K562 (cell line): Measurements from ENCODE around the gene RPS6KA2. TPM values are rescaled to one million over a fixed set of nuclear protein-coding genes. Genes with fewer than 3 reads are reported as not detected.

Experiments used
- ATAC-seq: fragments of 200-7000 bp; cut with Tn5 transposase; 3 replicates; pipeline ENCODE4 v1.9.1; 2020; ENCODE audit warnings: moderate library complexity
- BruUV-seq: library from RNA; stranded (reverse); fragments of 400-500 nt; replicated peaks from 2 replicates; lab custom pipeline; 2021; lab: Mats Ljungman, UMichigan
- CTCF ChIA-PET: fragments of 300-600 bp; formaldehyde crosslinking; extraction: SDS; loops from one replicate; lab custom pipeline; 2021; ENCODE audit warnings: low intra/inter-chr PET ratio; lab: Yijun Ruan, JAX
- POLR2A ChIA-PET: fragments of 300-600, 350-650 bp; sonication (Branson Sonifier 250); formaldehyde crosslinking; extraction: SDS; loops from one replicate; lab custom pipeline; 2021; ENCODE audit warnings: antibody characterized with exemption, inconsistent platforms; lab: Yijun Ruan, JAX
- DNase-seq, 4 experiments: peaks; one replicate each; pipeline versions ENCODE4 v3.0.0 to v3.0.0-alpha.2; 2011 to 2018; ENCODE audit warnings: low spot score in 3 of 4, mixed read lengths in 3 of 4; ENCODE audit errors: extremely low read depth in 1 of 4
- FAIRE-seq: peaks from 2 replicates; lab custom pipeline; 2011; peaks lifted over from hg19 to GRCh38; lab: Jason Lieb, UNC
- H2AFZ ChIP-seq: 2 replicates; pipeline ENCODE4 v1.6.0; 2011; ENCODE audit warnings: low read depth, low read length, control low read depth, inconsistent platforms
- H3K27ac ChIP-seq: fragments of 200-600 bp; 3 replicates; pipeline ENCODE4 v1.8.0; 2011; ENCODE audit warnings: low read depth, mild to moderate bottlenecking, control low read depth, inconsistent platforms, low read length, moderate library complexity, mixed read lengths; ENCODE audit errors: extremely low read depth
- H3K27me3 ChIP-seq, 2 experiments: fragments of 300-600 bp in 1 of 2; 2 replicates in 1 of 2; 3 replicates in 1 of 2; pipeline versions ENCODE4 v1.6.0 to v1.8.0; 2011; ENCODE audit warnings: inconsistent platforms in 2 of 2, low read length in 2 of 2, mild to moderate bottlenecking in 1 of 2, mixed read lengths in 1 of 2, moderate library complexity in 1 of 2; ENCODE audit not compliant: control insufficient read depth in 2 of 2, insufficient read depth in 2 of 2
- H3K36me3 ChIP-seq: fragments of 300-600 bp; 3 replicates; pipeline ENCODE4 v1.8.0; 2011; ENCODE audit warnings: mild to moderate bottlenecking, low read length, inconsistent platforms; ENCODE audit not compliant: control insufficient read depth, insufficient read depth
- H3K4me1 ChIP-seq, 2 experiments: fragments of 200-600 bp in 1 of 2; replicated peaks in 1 of 2; 2 replicates in 1 of 2; 3 replicates in 1 of 2; pipeline versions ENCODE4 v1.5.1 to v1.8.0; 2011; ENCODE audit warnings: inconsistent platforms in 2 of 2, low read length in 2 of 2, mild to moderate bottlenecking in 1 of 2, mixed read lengths in 1 of 2, moderate library complexity in 1 of 2; ENCODE audit not compliant: control insufficient read depth in 2 of 2, insufficient read depth in 2 of 2
- H3K4me2 ChIP-seq: 2 replicates; pipeline ENCODE4 v1.6.1; 2011; ENCODE audit warnings: low read length, control low read depth, inconsistent platforms, mixed read lengths; ENCODE audit not compliant: insufficient read depth
- H3K4me3 ChIP-seq: fragments of 200-600 bp; sonication (generic), shearing (Covaris generic); 2 replicates; pipeline ENCODE4 v1.5.1; 2016; ENCODE audit warnings: control low read depth, inconsistent platforms
- H3K79me2 ChIP-seq: fragments of 200-600 bp; 3 replicates; pipeline ENCODE4 v1.8.0; 2011; ENCODE audit warnings: low read length, inconsistent platforms; ENCODE audit not compliant: control insufficient read depth, insufficient read depth
- H3K9ac ChIP-seq, 2 experiments: 2 replicates each; pipeline versions ENCODE4 v1.6.0 to v1.6.1; 2011; ENCODE audit warnings: low read depth in 2 of 2, low read length in 2 of 2, control low read depth in 1 of 2, inconsistent platforms in 1 of 2, mild to moderate bottlenecking in 1 of 2, mixed read lengths in 1 of 2; ENCODE audit not compliant: insufficient read depth in 1 of 2
- H3K9me1 ChIP-seq: one replicate; pipeline ENCODE4 v1.6.0; 2011; ENCODE audit warnings: inconsistent platforms, mild to moderate bottlenecking, low read length, moderate library complexity; ENCODE audit not compliant: control insufficient read depth, insufficient read depth
- H3K9me3 ChIP-seq: replicated peaks from 2 replicates; pipeline ENCODE4 v1.5.1; 2011; ENCODE audit warnings: low read depth, low read length, inconsistent platforms; ENCODE audit not compliant: control insufficient read depth, insufficient read depth
- H4K20me1 ChIP-seq: replicated peaks from 2 replicates; pipeline ENCODE4 v1.6.1; 2011; ENCODE audit warnings: low read length, inconsistent platforms, mixed read lengths; ENCODE audit not compliant: control insufficient read depth, insufficient read depth
- NKRF ChIP-seq: fragments of 450-650 bp; IDR thresholded peaks from 2 replicates; pipeline ENCODE4 v1.6.1; 2016; ENCODE audit warnings: borderline replicate concordance
- RBM17 ChIP-seq: fragments of 200-400 bp; formaldehyde crosslinking; IDR thresholded peaks from 2 replicates; pipeline ENCODE4 v1.6.1; 2017; ENCODE audit warnings: low read depth, mild to moderate bottlenecking, low read length, borderline replicate concordance
- ZKSCAN8 ChIP-seq: fragments of 200-800 bp; sonication (Bioruptor generic); IDR thresholded peaks from 2 replicates; pipeline ENCODE4 v1.6.1; 2016; ENCODE audit warnings: missing genetic modification characterization, missing compliant biosample characterization
- WGBS: fragments of 100-300 bp; shearing (Covaris generic); methylation state at CpG from one replicate; pipeline ENCODE4 v1.1.6; 2016; ENCODE audit warnings: low coverage, mixed read lengths; ENCODE audit not compliant: insufficient coverage; ENCODE audit errors: missing lambda C conversion rate; 5-methylcytosine and 5-hydroxymethylcytosine counted together
- in situ Hi-C: fragments of 300-500 bp; cut with MboI; formaldehyde crosslinking; loops from 4 replicates; pipeline ENCODE4 v1.15.0; 2018; ENCODE audit warnings: inconsistent platforms, mixed read lengths
- intact Hi-C: fragments of 100-400 bp; cut with micrococcal nuclease; formaldehyde crosslinking; loops from 2 replicates; pipeline ENCODE4 v1.14.2; 2022
- polyA plus RNA-seq, 8 experiments: library from polyadenylated mRNA; depleted of rRNA in 4 of 8; stranded (reverse) in 5 of 8; unstranded in 3 of 8; fragments of >200 nt; fragmentation: Nextera tagmentation in 2 of 8; fragmentation: Illumina TruSeq in 1 of 8; extraction: Ambion mirVana in 2 of 8; extraction: Trizol in 1 of 8; gene quantifications; 2 replicates each; pipeline versions ENCODE4 v1.2.1 to v1.2.3, GENCODE V29; 2011 to 2014; ENCODE audit warnings: inconsistent platforms in 1 of 8, missing spikeins in 1 of 8
- total RNA-seq, 7 experiments: library from RNA; depleted of rRNA in 6 of 7; stranded (reverse); fragments of >200 nt in 6 of 7; fragmentation: Illumina TruSeq in 2 of 7; extraction: Trizol in 2 of 7; gene quantifications; 2 replicates each; pipeline versions ENCODE4 v1.2.1 to v1.2.3, GENCODE V29; 2011 to 2021; ENCODE audit warnings: low replicate concordance in 1 of 7
- TF ChIP-seq, protein P1 (sequence below), 2 experiments: IDR thresholded peaks; 2 replicates each; pipeline ENCODE4 v1.6.1; 2011; ENCODE audit warnings: borderline replicate concordance in 1 of 2, control low read depth in 1 of 2, low read depth in 1 of 2, low read length in 1 of 2, mild to moderate bottlenecking in 1 of 2, mixed read lengths in 1 of 2, moderate library complexity in 1 of 2; ENCODE audit not compliant: insufficient read depth in 1 of 2, insufficient read length in 1 of 2, poor library complexity in 1 of 2, severe bottlenecking in 1 of 2; ENCODE audit errors: extremely low read depth in 1 of 2

The RPS6KA2 gene
- total and polyA plus RNA-seq, 9 of the 15 experiments (the other 6 are each of a cell fraction or from before 2014, with no cell fraction given) = 0.29 to 1.00 (median 0.53) TPM

DNA sequence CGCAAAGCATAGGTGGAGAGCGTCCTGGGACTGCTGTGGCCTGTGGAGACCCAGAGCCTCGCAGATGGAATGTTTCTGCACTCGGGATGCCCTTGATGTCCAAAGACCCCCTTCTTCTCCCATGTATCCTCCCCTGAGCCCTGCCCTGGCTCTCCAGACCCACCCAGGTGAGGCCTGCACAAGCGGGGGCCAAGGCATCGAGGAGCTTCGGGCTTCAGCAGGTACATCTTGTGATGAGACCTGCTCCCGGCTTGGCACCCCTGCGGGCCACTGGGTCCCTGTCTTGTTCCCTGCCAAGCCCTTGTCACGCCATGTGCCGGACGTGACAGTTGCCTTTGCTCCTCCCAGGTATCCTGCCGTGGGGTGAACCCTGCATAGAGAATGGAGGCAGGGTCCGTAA is 125.8 kb downstream of the RPS6KA2 start:
- no peaks in the 10 kb centered on the region for H3K9me3 ChIP-seq
- ChIA-PET POLR2A (interaction anchor here (0.7 to 0.8 kb wide), 2 partner anchors 16 to 171 kb away, joined by 3 read pairs; no protein-coding TSS in a partner anchor), CTCF (no interaction called here)
- H2AFZ ChIP-seq = no peak overlapping the region
- in situ Hi-C loops (no loop called here), intact Hi-C loops (no loop called here)
- H3K9me1 ChIP-seq = no peaks in the 10 kb centered on the region
- H3K4me3 ChIP-seq = no peak overlapping the region
- H3K27ac ChIP-seq = no peak overlapping the region
- no peaks in the 10 kb centered on the region; a peak in 1 of 5 replicates for H3K4me1 ChIP-seq
- TF ChIP-seq, protein P1, sequence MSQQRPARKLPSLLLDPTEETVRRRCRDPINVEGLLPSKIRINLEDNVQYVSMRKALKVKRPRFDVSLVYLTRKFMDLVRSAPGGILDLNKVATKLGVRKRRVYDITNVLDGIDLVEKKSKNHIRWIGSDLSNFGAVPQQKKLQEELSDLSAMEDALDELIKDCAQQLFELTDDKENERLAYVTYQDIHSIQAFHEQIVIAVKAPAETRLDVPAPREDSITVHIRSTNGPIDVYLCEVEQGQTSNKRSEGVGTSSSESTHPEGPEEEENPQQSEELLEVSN (IDR thresholded peaks at IDR 0.05; ENCODE audit: borderline replicate concordance in 1 of 2, extremely low read depth in 1 of 2, insufficient read depth in 1 of 2, insufficient read length in 1 of 2, low read depth in 1 of 2, low read length in 1 of 2, poor library complexity in 1 of 2, severe bottlenecking in 1 of 2) = no peak
- TF ChIP-seq ZKSCAN8 (CRISPR knock-in tag) (no peak), NKRF (no peak), RBM17 (no peak)
- ATAC-seq (no peak), FAIRE-seq (no peak), DNase-seq (no peak)
- no peaks in the 10 kb centered on the region for H4K20me1 ChIP-seq
- no TSS peak for BruUV-seq
- H3K4me2 ChIP-seq = no peak overlapping the region
- peaks cover 57 to 90% of the 10 kb centered on the region in 2 experiments for H3K27me3 ChIP-seq
- under 1% methylated on average over 14 of the region's 14 CpGs for WGBS
- no peaks in the 10 kb centered on the region for H3K79me2 ChIP-seq
- H3K9ac ChIP-seq = no peak overlapping the region
- H3K36me3 ChIP-seq = no peaks in the 10 kb centered on the region
